Epithelial cell of alveolus of lung (primary cell): ENCODE data around the gene DCST2. TPM values are rescaled to one million over a fixed set of nuclear protein-coding genes. Genes with fewer than 3 reads are reported as not detected.

Source experiments
- total RNA-seq: library from RNA; depleted of rRNA; stranded (reverse); fragments of >200 nt; gene quantifications from 2 replicates; pipeline ENCODE4 v1.2.1, GENCODE V29; 2015

Gene DCST2
- total RNA-seq, result not detected in 2 replicates

DNA sequence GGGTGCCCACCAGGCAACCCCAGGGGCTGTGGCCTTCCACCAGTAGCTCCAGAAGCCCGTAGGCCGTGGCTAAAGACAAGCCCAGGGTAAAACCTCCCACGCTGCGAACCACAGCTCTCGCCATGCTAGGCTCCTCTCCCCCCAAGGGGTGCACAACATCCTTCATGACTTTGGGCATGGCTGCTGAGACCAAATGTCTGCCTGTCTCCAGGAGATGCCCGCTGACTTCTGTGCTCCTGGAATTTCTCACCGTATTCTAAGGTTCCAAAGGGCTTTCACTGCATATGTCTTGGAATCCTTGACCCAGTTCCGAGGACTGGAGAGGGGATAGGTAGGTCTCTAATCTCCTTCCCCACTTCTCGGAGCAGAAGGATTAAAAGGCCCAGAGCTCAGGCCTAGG, at the start of gene DCST2, which contains the start of gene DCST1:
Gene DCST2, minus strand, starts transcription at position 258 of the 400 bp plus-strand sequence. Its CDS starts 80 bp downstream, at position 178.
Gene DCST1, plus strand, starts transcription at position 301 of the 400 bp plus-strand sequence. CDS start 213 bp downstream, outside the sequence.

DNA sequence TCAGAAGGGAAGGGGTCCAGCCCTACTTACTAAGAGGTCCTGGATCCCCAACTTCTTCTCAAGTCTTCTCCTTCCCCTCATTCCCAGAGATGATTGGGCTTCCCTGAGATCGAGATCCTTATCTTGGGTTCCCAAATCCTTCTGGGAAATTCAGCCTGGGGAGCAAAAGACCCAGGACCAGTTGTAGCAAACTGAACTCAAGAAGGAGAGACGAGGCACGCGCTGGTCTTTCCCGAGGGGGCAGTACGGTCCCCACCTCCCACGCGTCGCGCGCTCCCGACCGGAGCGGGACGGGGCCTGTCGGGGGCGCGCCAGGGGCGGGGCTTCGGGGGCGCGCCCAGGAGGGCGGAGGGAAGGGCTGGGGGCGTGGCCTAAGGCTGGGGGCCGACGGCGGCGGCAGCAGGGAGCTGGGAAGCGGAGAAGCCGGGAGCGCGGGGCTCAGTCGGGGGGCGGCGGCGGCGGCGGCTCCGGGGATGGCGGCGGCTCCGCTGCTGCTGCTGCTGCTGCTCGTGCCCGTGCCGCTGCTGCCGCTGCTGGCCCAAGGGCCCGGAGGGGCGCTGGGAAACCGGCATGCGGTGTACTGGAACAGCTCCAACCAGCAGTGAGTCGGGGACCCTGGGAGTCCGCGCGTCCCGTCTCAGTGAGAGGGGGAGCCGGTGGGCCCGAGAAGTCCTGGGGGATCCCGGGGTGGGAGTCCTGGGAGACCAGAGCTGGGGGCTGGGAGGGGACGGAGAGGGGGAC, 45.1 kb upstream of the DCST2 start, which contains the start of gene EFNA3:
Gene EFNA3, plus strand, starts transcription at position 369 of the 741 bp plus-strand sequence. Its CDS starts 105 bp downstream, at position 474.

GRCh38 chr1:155063550-155064110, 30.0 kb upstream of the DCST2 start, which contains the start of gene EFNA4:
Gene EFNA4, plus strand, starts transcription at chr1:155063740. Its CDS starts 84 bp downstream, at chr1:155063824.

DNA sequence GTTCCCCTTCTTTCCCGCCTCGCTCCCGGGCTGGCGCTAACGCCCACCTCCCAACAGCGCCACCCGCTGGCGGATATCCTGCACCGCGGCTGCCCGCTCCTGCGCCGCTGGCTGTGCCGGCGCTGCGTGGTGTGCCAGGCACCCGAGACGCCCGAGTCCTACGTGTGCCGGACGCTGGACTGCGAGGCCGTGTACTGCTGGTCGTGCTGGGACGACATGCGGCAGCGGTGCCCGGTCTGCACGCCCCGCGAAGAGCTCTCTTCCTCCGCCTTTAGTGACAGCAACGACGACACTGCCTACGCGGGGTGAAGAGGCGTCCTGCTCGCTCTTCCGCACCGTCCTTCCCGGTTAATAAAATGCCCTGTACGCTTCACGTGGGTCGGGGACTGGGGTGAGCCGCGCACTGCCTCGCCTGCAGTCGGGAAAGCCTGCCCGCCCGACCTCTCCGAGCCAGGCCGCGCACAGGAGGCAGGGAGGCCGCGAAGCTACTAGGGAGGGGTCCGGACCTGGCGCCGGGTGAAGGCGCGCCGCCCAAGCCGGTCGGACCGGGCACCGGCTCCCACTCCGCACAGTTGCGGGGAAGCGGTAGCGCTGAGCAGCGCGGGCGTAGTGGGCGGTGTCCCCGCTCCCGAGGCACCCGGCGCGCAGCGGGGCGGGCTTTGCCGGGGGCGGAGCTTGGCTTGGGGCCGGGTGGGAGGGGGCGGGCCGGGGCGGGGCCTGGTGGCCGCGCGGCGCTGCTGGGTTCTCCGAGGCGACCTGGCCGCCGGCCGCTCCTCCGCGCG, 17.2 kb upstream of the DCST2 start, which contains the start of gene ADAM15:
Gene ADAM15, plus strand, starts transcription at position 757 of the 782 bp plus-strand sequence. CDS start 71 bp downstream, outside the sequence.

GRCh38 chr1:155002464-155003226, 30.9 kb downstream of the DCST2 start, which contains the start of gene ZBTB7B:
Gene ZBTB7B, plus strand, starts transcription at chr1:155002802. Its CDS starts 11,859 bp downstream, at chr1:155014661.

DNA sequence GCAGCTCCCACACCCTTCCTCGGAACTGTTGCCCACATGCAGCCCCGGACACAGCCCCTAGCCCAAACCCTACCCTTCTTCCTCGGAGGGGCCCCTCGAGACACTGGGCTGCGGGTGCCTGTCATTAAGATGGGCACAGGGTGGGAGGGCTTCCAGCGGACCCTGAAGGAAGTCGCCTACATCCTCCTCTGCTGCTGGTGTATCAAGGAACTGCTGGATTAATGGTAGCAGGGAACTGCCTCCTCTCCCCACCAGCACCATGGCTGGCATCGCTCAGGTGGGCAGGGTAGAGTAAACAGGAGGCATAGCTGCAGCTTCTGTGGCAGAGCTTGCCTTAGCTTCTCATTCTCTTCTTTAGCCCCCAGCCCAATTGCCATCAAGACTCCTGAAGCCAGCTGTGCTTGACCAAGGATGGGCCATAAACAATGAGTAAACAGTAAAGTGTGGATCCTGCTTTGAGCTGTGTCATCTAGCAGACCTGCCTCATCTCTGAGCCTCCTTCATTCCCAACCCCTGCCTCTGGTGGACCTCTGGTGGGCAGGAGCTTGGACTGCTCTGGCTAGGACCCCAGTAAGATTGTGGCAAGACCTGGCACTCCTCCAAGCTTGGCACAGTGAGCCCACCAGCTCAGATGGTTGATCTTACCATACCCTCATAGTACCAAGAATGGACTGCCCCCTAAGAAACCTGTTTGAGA, 39.9 kb downstream of the DCST2 start, which contains the start of gene LENEP:
Gene LENEP, plus strand, starts transcription at position 15 of the 697 bp plus-strand sequence. Its CDS starts 22 bp downstream, at position 37.

GRCh38 chr1:154982897-154983648, 50.5 kb downstream of the DCST2 start, which contains the start of gene FLAD1:
Gene FLAD1, plus strand, starts transcription at chr1:154983344. Its CDS starts 351 bp downstream, at chr1:154983695.

DNA sequence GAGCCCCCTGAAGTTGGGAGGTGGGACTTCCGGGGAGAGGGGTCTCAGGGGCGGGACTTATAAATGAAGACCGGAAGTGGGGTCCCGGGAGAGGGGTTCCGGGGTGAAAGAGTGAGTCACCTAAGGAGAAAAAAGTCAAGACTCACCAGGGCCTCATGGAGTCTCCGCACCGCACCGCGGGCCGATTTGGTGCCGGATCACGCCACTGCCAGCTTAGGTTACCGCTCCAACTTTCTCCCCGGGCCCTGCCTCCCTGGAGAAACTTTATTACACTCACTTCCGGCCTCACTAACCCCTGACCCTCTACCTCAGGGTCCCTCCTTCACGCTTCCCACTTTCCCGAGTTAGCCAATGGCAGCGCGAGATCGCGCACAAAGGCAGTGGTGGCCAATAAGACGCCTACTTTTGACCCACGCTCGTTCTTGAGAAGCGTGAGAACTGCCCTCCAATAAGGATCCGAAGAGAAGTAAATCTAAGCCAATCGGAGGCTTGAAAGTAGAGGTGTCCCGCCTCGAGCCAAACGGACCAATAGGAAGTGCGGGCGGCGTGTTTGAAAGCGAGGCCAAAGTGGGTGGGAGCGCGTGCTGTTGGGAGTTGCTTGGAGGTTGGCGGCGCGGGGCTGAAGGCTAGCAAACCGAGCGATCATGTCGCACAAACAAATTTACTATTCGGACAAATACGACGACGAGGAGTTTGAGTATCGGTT, 59.3 kb downstream of the DCST2 start, which contains the start of gene CKS1B:
Gene CKS1B, plus strand, starts transcription at position 580 of the 706 bp plus-strand sequence. Its CDS starts 65 bp downstream, at position 645.

GRCh38 chr1:154970631-154971340, 62.8 kb downstream of the DCST2 start, which contains the start of gene SHC1:
Gene SHC1, minus strand, starts transcription at chr1:154970747. Its CDS starts 221 bp downstream, at chr1:154970526.

Other genes starting within 250 kb of the DCST2 start
- gene KCNN3, start 163.5 kb downstream of the DCST2 start, total RNA-seq, result 0.13 and 0.32 TPM in 2 replicates
- gene PMVK, start 97.1 kb downstream of the DCST2 start, total RNA-seq, result 3.8 and 7.0 TPM in 2 replicates
- gene PBXIP1, start 77.7 kb downstream of the DCST2 start, total RNA-seq, result 67.4 and 92.9 TPM in 2 replicates
- gene PYGO2, start 72.0 kb downstream of the DCST2 start, total RNA-seq, result 20.4 and 26.2 TPM in 2 replicates
- gene SHC1, start 63.0 kb downstream of the DCST2 start, total RNA-seq, result 188 and 278 TPM in 2 replicates
- gene CKS1B, start 59.1 kb downstream of the DCST2 start, total RNA-seq, result 43.8 and 135 TPM in 2 replicates
- 27.4 and 30.3 TPM in 2 replicates for gene FLAD1, start 50.4 kb downstream of the DCST2 start, total RNA-seq
- not detected in 2 replicates for gene LENEP, start 40.2 kb downstream of the DCST2 start, total RNA-seq
- 18.7 and 19.7 TPM in 2 replicates for gene ZBTB7B, start 31.0 kb downstream of the DCST2 start, total RNA-seq
- not detected in 2 replicates for gene DCST1, start within 50 bp of the DCST2 start, total RNA-seq
- gene ADAM15, start 17.5 kb upstream of the DCST2 start, total RNA-seq, result 33.1 and 81.6 TPM in 2 replicates
- gene EFNA4, start 30.0 kb upstream of the DCST2 start, total RNA-seq, result 10.2 and 11.7 TPM in 2 replicates
- gene EFNA3, start 45.1 kb upstream of the DCST2 start, total RNA-seq, result 1.7 and 1.9 TPM in 2 replicates
- 1.8 and 14.9 TPM in 2 replicates for gene EFNA1, start 94.1 kb upstream of the DCST2 start, total RNA-seq
- gene SLC50A1, start 102.1 kb upstream of the DCST2 start, total RNA-seq, result 21.5 and 51.5 TPM in 2 replicates
- gene DPM3, start 106.8 kb upstream of the DCST2 start, total RNA-seq, result 87.8 and 104 TPM in 2 replicates
- 133 and 203 TPM in 2 replicates for gene KRTCAP2, start 139.5 kb upstream of the DCST2 start, total RNA-seq
- 3.6 and 6.4 TPM in 2 replicates for gene TRIM46, start 140.1 kb upstream of the DCST2 start, total RNA-seq
- gene THBS3, start 174.1 kb upstream of the DCST2 start, total RNA-seq, result 15.5 and 19.9 TPM in 2 replicates
- 70.7 and 116 TPM in 2 replicates for gene MTX1, start 174.9 kb upstream of the DCST2 start, total RNA-seq
- 15.5 and 45.0 TPM in 2 replicates for gene ENTREP3, start 221.7 kb upstream of the DCST2 start, total RNA-seq
- gene SCAMP3, start 228.6 kb upstream of the DCST2 start, total RNA-seq, result 73.5 and 116 TPM in 2 replicates
- 19.5 and 23.6 TPM in 2 replicates for gene CLK2, start 239.7 kb upstream of the DCST2 start, total RNA-seq
- gene HCN3, start 243.7 kb upstream of the DCST2 start, total RNA-seq, result 0.08 and 0.26 TPM in 2 replicates